Measurements from ENCODE around the gene UBE2Z. TPM values are rescaled to one million over a fixed set of nuclear protein-coding genes. Genes with fewer than 3 reads are reported as not detected.

Gene UBE2Z
- total and polyA plus RNA-seq, 9 of the 15 experiments (the other 6 are each of a cell fraction or from before 2014, with no cell fraction given), result 11.8 to 89.0 (median 38.2) TPM

DNA sequence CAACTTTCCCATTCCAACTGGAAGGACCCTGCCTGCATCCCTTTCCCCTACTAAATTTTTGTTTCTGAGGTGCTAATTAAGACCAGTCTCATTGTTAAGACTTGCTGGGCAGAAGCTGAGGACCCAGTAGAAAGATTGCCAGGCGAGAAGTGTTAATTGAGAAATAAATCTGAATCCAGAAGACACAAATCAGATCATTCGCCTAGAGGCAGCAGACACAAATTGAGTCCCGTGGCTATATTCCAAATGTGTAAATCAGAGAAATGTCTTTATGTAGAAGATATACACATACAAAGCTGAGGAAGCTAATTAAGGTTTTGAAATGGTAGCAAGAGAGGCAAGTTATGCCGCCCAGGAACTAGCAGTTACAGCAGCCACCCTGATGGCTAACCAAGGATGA, 47.8 kb upstream of the UBE2Z start (continued):
- TF ChIP-seq, protein P1, sequence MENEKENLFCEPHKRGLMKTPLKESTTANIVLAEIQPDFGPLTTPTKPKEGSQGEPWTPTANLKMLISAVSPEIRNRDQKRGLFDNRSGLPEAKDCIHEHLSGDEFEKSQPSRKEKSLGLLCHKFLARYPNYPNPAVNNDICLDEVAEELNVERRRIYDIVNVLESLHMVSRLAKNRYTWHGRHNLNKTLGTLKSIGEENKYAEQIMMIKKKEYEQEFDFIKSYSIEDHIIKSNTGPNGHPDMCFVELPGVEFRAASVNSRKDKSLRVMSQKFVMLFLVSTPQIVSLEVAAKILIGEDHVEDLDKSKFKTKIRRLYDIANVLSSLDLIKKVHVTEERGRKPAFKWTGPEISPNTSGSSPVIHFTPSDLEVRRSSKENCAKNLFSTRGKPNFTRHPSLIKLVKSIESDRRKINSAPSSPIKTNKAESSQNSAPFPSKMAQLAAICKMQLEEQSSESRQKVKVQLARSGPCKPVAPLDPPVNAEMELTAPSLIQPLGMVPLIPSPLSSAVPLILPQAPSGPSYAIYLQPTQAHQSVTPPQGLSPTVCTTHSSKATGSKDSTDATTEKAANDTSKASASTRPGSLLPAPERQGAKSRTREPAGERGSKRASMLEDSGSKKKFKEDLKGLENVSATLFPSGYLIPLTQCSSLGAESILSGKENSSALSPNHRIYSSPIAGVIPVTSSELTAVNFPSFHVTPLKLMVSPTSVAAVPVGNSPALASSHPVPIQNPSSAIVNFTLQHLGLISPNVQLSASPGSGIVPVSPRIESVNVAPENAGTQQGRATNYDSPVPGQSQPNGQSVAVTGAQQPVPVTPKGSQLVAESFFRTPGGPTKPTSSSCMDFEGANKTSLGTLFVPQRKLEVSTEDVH (IDR thresholded peaks at IDR 0.05; ENCODE audit: low read depth, partially characterized antibody), result no peak
- TF ChIP-seq TBL1XR1 (IDR thresholded peaks at IDR 0.05; ENCODE audit: low read length in 2 of 2), result no peak

DNA sequence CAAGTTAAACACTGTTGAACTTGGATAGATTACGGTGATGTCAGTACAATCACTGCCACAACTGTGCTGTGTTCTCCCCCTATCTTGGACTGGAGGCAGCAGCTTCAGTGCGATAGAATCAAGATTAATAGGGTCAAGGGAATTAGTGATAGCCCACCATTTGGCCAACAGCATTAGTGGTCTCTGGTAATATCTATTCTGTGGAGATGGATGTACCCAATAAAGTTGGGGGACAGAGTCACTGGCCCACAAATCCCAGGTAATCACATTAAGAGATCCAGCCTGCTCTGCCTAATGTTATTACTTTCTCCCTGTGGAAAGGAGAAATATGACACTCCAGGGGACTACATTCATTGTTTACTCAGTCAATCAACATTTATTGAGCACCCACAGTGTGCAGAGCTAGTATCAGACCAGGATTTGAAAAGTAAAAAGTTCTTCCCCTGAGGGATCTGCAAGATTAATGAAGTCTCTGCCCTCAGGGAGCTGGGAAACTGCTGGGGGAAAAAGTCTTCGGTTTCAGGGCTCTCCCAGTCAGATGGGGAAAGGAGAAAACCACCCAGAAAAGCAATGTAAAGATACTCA, 39.2 kb upstream of the UBE2Z start:
- ChIA-PET CTCF (ENCODE audit: low intra/inter-chr PET ratio) (no interaction called here), POLR2A (interaction anchor here (0.5 kb wide), 1 partner anchor 859 kb away, joined by 3 read pairs; no protein-coding TSS in a partner anchor)
- no peak overlapping the region for H3K27ac ChIP-seq (ENCODE audit: extremely low read depth, low read depth, low read length)
- intact Hi-C loops (cut with micrococcal nuclease) (no loop called here), in situ Hi-C loops (cut with MboI) (no loop called here)
- H3K4me2 ChIP-seq (ENCODE audit: insufficient read depth, low read length), result no peak overlapping the region
- H3K9me3 ChIP-seq (replicated peaks; ENCODE audit: control insufficient read depth, insufficient read depth, low read depth, low read length), result no peaks in the 10 kb centered on the region
- H3K27me3 ChIP-seq (ENCODE audit: control insufficient read depth in 2 of 2, insufficient read depth in 2 of 2, low read length in 2 of 2), result peaks cover 0 to 13% of the 10 kb centered on the region in 2 experiments; a peak in 3 of 5 replicates
- TF ChIP-seq, protein P2, sequence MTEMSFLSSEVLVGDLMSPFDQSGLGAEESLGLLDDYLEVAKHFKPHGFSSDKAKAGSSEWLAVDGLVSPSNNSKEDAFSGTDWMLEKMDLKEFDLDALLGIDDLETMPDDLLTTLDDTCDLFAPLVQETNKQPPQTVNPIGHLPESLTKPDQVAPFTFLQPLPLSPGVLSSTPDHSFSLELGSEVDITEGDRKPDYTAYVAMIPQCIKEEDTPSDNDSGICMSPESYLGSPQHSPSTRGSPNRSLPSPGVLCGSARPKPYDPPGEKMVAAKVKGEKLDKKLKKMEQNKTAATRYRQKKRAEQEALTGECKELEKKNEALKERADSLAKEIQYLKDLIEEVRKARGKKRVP (CRISPR knock-in tag; IDR thresholded peaks at IDR 0.05), result no peak
- ATAC-seq, result no peak
- no peak overlapping the region for H3K9ac ChIP-seq (ENCODE audit: insufficient read depth in 1 of 2, low read depth in 2 of 2, low read length in 2 of 2)
- H3K4me3 ChIP-seq, result no peak overlapping the region
- no TSS peak for BruUV-seq (replicated peaks)
- no peaks in the 10 kb centered on the region for H4K20me1 ChIP-seq (replicated peaks; ENCODE audit: control insufficient read depth, insufficient read depth, low read length)
- no peak for FAIRE-seq
- peaks cover 5 to 7% of the 10 kb centered on the region in 2 experiments; a peak in 3 of 5 replicates for H3K4me1 ChIP-seq (replicated peaks in 1 of 2; ENCODE audit: control insufficient read depth in 2 of 2, insufficient read depth in 2 of 2, low read length in 2 of 2)
- H2AFZ ChIP-seq (ENCODE audit: low read depth, low read length), result no peak overlapping the region
- no peaks in the 10 kb centered on the region for H3K79me2 ChIP-seq (ENCODE audit: control insufficient read depth, insufficient read depth, low read length)
- H3K36me3 ChIP-seq (ENCODE audit: control insufficient read depth, insufficient read depth, low read length), result 0 out of 3 replicates have a peak, but pooled peaks cover 3% of the 10 kb centered on the region
- no peaks in the 10 kb centered on the region for H3K9me1 ChIP-seq (ENCODE audit: control insufficient read depth, insufficient read depth, low read length)
- DNase-seq (ENCODE audit: extremely low read depth in 1 of 4, low spot score in 3 of 4), result no peak
- 7% methylated on average over 3 of the region's 3 CpGs for WGBS (ENCODE audit: insufficient coverage, low coverage, missing lambda C conversion rate)
